Calu3 (cell line): ENCODE measurements around the gene ASCC2. TPM values are rescaled to one million over a fixed set of nuclear protein-coding genes. Genes with fewer than 3 reads are reported as not detected.

Experiments
- BruUV-seq: library from RNA; stranded (reverse); fragments of 400-500 nt; replicated peaks from 2 replicates; lab custom pipeline; 2021; lab: Mats Ljungman, UMichigan
- CTCF ChIA-PET: fragments of 300-600 bp; sonication (Branson Sonifier 250); formaldehyde crosslinking; loops from one replicate; lab custom pipeline; 2022; ENCODE audit warnings: antibody characterized with exemption; lab: Charles Lee
- DNase-seq: peaks from one replicate; pipeline ENCODE4 v3.0.0; 2022
- H3K27ac Mint-ChIP-seq: one replicate; pipeline ENCODE4 v1.8.0; 2022; ENCODE audit warnings: mixed read lengths; ENCODE audit not compliant: unreplicated experiment
- H3K27me3 Mint-ChIP-seq: one replicate; pipeline ENCODE4 v1.8.0; 2022; ENCODE audit warnings: mixed read lengths; ENCODE audit not compliant: unreplicated experiment
- H3K36me3 Mint-ChIP-seq: one replicate; pipeline ENCODE4 v1.8.0; 2022; ENCODE audit warnings: mild to moderate bottlenecking, moderate library complexity, mixed read lengths; ENCODE audit not compliant: insufficient read depth, unreplicated experiment
- H3K4me1 Mint-ChIP-seq: one replicate; pipeline ENCODE4 v1.8.0; 2022; ENCODE audit warnings: mild to moderate bottlenecking, low read depth, mixed read lengths; ENCODE audit not compliant: unreplicated experiment
- H3K4me3 Mint-ChIP-seq: one replicate; pipeline ENCODE4 v1.8.0; 2022; ENCODE audit warnings: mild to moderate bottlenecking, low read depth, moderate library complexity, mixed read lengths; ENCODE audit not compliant: unreplicated experiment
- H3K9me3 Mint-ChIP-seq: one replicate; pipeline ENCODE4 v1.8.0; 2022; ENCODE audit warnings: low read depth, mixed read lengths; ENCODE audit not compliant: unreplicated experiment
- CTCF ChIP-seq: fragments of 200-600 bp; IDR thresholded peaks from one replicate; pipeline ENCODE4 v1.8.0; 2022; ENCODE audit warnings: antibody characterized with exemption; ENCODE audit not compliant: unreplicated experiment
- intact Hi-C: fragments of 100-400 bp; cut with micrococcal nuclease; formaldehyde crosslinking; loops from one replicate; pipeline ENCODE4 v1.10.0; 2022; ENCODE audit not compliant: unreplicated experiment
- total RNA-seq: library from RNA; stranded (reverse); gene quantifications from 2 replicates; pipeline ENCODE4 v1.2.3, GENCODE V29; 2022

Gene ASCC2
- total RNA-seq, 1 experiment from 2014 or later, result 62.6 TPM

GRCh38 chr22:29758959-29759358 lies 79.1 kb downstream of the ASCC2 start:
- H3K27ac Mint-ChIP-seq, result no peak overlapping the region
- intact Hi-C loops, result no loop called here
- no peaks in the 10 kb centered on the region for H3K27me3 Mint-ChIP-seq
- DNase-seq, result no peak
- no peaks in the 10 kb centered on the region for H3K4me1 Mint-ChIP-seq
- no peak overlapping the region for H3K4me3 Mint-ChIP-seq
- BruUV-seq, result no TSS peak
- TF ChIP-seq CTCF, result no peak
- H3K36me3 Mint-ChIP-seq, result no peaks in the 10 kb centered on the region
- H3K9me3 Mint-ChIP-seq, result no peaks in the 10 kb centered on the region
- CTCF ChIA-PET, result no interaction called here

GRCh38 chr22:29758068-29758622 lies 79.9 kb downstream of the ASCC2 start:
- H3K27me3 Mint-ChIP-seq, result no peaks in the 10 kb centered on the region
- no peaks in the 10 kb centered on the region for H3K9me3 Mint-ChIP-seq
- H3K4me1 Mint-ChIP-seq, result no peaks in the 10 kb centered on the region
- H3K27ac Mint-ChIP-seq, result no peak overlapping the region
- no peak for TF ChIP-seq CTCF
- no peak overlapping the region for H3K4me3 Mint-ChIP-seq
- no peaks in the 10 kb centered on the region for H3K36me3 Mint-ChIP-seq
- no peak for DNase-seq
- no TSS peak for BruUV-seq
- intact Hi-C loops, result no loop called here
- CTCF ChIA-PET, result no interaction called here

- Mint-ChIP-seq H3K27ac (no peak overlapping the region), H3K36me3 (no peaks in the 10 kb centered on the region), H3K27me3 (no peaks in the 10 kb centered on the region), H3K4me1 (no peaks in the 10 kb centered on the region), H3K9me3 (no peaks in the 10 kb centered on the region), H3K4me3 (no peak overlapping the region)
- CTCF ChIA-PET, result interaction anchor here (0.7 kb wide), 1 partner anchor 47 kb away, joined by 12 read pairs; no protein-coding TSS in a partner anchor
- no peak for TF ChIP-seq CTCF
- intact Hi-C loops, result no loop called here
- no TSS peak for BruUV-seq
- no peak for DNase-seq
Measured at GRCh38 chr22:29757096-29757495, 81.0 kb downstream of the ASCC2 start.

GRCh38 chr22:29756341-29756740 lies 81.7 kb downstream of the ASCC2 start:
- H3K36me3 Mint-ChIP-seq, result no peaks in the 10 kb centered on the region
- no peak for DNase-seq

More at GRCh38 chr22:29756341-29756740, 81.7 kb downstream of the ASCC2 start:
- no TSS peak for BruUV-seq
- intact Hi-C loops, result no loop called here
- no peaks in the 10 kb centered on the region for H3K4me1 Mint-ChIP-seq
- no peak overlapping the region for H3K27ac Mint-ChIP-seq
- H3K9me3 Mint-ChIP-seq, result no peaks in the 10 kb centered on the region
- CTCF ChIA-PET, result no interaction called here
- TF ChIP-seq CTCF, result no peak
- H3K4me3 Mint-ChIP-seq, result no peak overlapping the region
- no peaks in the 10 kb centered on the region for H3K27me3 Mint-ChIP-seq
